ENCODE data around the gene HFM1. TPM values are rescaled to one million over a fixed set of nuclear protein-coding genes. Genes with fewer than 3 reads are reported as not detected.
A peak's percentile ranks its signal among the peaks of the same experiment; 100 is the strongest.
"Not testable (repeated sequence)": the region's sequence is repeated elsewhere in the genome, so short reads cannot be mapped to it uniquely, and the experiment has no call there.

Gene HFM1
- 1 to 10 TPM in 3 of 4 donors, under 1 TPM in 1; 0.77 to 3.2 (median 2.5) TPM for total RNA-seq

- Histone ChIP-seq H3K36me3 (no peaks in the 10 kb centered on the region), H3K4me1 (peaks cover 0 to 19% (median 0%) of the 10 kb centered on the region in 3 donors), H3K9me3 (no peaks in the 10 kb centered on the region), H3K27me3 (no peaks in the 10 kb centered on the region), H3K4me3 (peak within 1 kb of the TSS; percentile 49 to 67), H3K27ac (peak within 1 kb of the TSS; percentile 16 to 91 (median 88))
- TF ChIP-seq POLR2AphosphoS5 (IDR thresholded peaks at IDR 0.05) = peak; percentile 56
- TF ChIP-seq CTCF (IDR thresholded peaks at IDR 0.05) = peak in 2 of 4 experiments; percentile 4 to 48
- no peak for TF ChIP-seq EP300 (IDR thresholded peaks at IDR 0.05)
- peak; percentile 24 to 31 for TF ChIP-seq POLR2A (IDR thresholded peaks at IDR 0.05)
- ATAC-seq = peak; percentile 97
- WGBS, 2 donors (ENCODE audit: low coverage in 1 of 2) = 1 to 2% methylated on average over 7 to 11 of the region's 69 CpGs
These were observed at the start of gene HFM1 for GRCh38 chr1:91404151-91405012. TSS of gene HFM1 (minus strand) at chr1:91404837. CDS start at chr1:91401082, 3,755 bp downstream.

GRCh38 chr1:91454136-91454535 lies 49.5 kb upstream of the HFM1 start:
- 30 to 48% methylated on average over 2 of the region's 2 CpGs for WGBS, 2 donors (ENCODE audit: low coverage in 1 of 2)
- Histone ChIP-seq H3K27ac (no peak overlapping the region), H3K9me3 (no peaks in the 10 kb centered on the region), H3K27me3 (no peaks in the 10 kb centered on the region), H3K36me3 (no peaks in the 10 kb centered on the region), H3K4me3 (no peak overlapping the region), H3K4me1 (no peaks in the 10 kb centered on the region)
- ATAC-seq = no peak
- TF ChIP-seq POLR2A (IDR thresholded peaks at IDR 0.05) = no peak
- TF ChIP-seq CTCF (IDR thresholded peaks at IDR 0.05) = no peak
- no peak for TF ChIP-seq EP300 (IDR thresholded peaks at IDR 0.05)
- no peak for TF ChIP-seq POLR2AphosphoS5 (IDR thresholded peaks at IDR 0.05)

GRCh38 chr1:91450260-91450659 lies 45.6 kb upstream of the HFM1 start:
- Histone ChIP-seq H3K4me3 (no peak overlapping the region), H3K9me3 (no peaks in the 10 kb centered on the region), H3K27ac (no peak overlapping the region), H3K36me3 (no peaks in the 10 kb centered on the region), H3K4me1 (no peaks in the 10 kb centered on the region), H3K27me3 (no peaks in the 10 kb centered on the region)
- WGBS, 2 donors (ENCODE audit: low coverage in 1 of 2) = 38 to 58% methylated on average over 2 of the region's 2 CpGs
- ATAC-seq = no peak
- TF ChIP-seq EP300 (IDR thresholded peaks at IDR 0.05) (no peak), POLR2A (IDR thresholded peaks at IDR 0.05) (no peak), CTCF (IDR thresholded peaks at IDR 0.05) (no peak), POLR2AphosphoS5 (IDR thresholded peaks at IDR 0.05) (no peak)

- H3K4me1 ChIP-seq, H3K4me3 ChIP-seq: not testable (repeated sequence)
These were observed 43.1 kb upstream of the HFM1 start for GRCh38 chr1:91447782-91448181.

GRCh38 chr1:91441980-91442379 lies 37.3 kb upstream of the HFM1 start:
- not testable (repeated sequence) for H3K36me3 ChIP-seq, H3K27ac ChIP-seq, H3K4me1 ChIP-seq, H3K27me3 ChIP-seq, H3K4me3 ChIP-seq, H3K9me3 ChIP-seq, ATAC-seq
- no CpG with 5 or more reads among the region's 5 CpGs for WGBS, 2 donors (ENCODE audit: low coverage in 1 of 2)

More at GRCh38 chr1:91447782-91448181, 43.1 kb upstream of the HFM1 start:
- not testable (repeated sequence) for H3K27me3 ChIP-seq, H3K27ac ChIP-seq, ATAC-seq, H3K9me3 ChIP-seq, H3K36me3 ChIP-seq
- 65 to 80% methylated on average over 2 of the region's 2 CpGs for WGBS, 2 donors (ENCODE audit: low coverage in 1 of 2)

- no peak for TF ChIP-seq CTCF (IDR thresholded peaks at IDR 0.05)
- no peak for TF ChIP-seq POLR2A (IDR thresholded peaks at IDR 0.05)
- no peak for TF ChIP-seq EP300 (IDR thresholded peaks at IDR 0.05)
- TF ChIP-seq POLR2AphosphoS5 (IDR thresholded peaks at IDR 0.05) = no peak
- Histone ChIP-seq H3K4me1 (no peaks in the 10 kb centered on the region), H3K4me3 (no peak overlapping the region), H3K27me3 (no peaks in the 10 kb centered on the region), H3K9me3 (no peaks in the 10 kb centered on the region), H3K36me3 (no peaks in the 10 kb centered on the region), H3K27ac (no peak overlapping the region)
- WGBS, 2 donors (ENCODE audit: low coverage in 1 of 2) = 78 to 100% methylated on average over 1 of the region's 1 CpG
- no peak for ATAC-seq
These were observed 36.2 kb upstream of the HFM1 start for GRCh38 chr1:91440847-91441246.

Data from gastroesophageal sphincter (tissue), 4 donors.